DOHH2 (cell line): Measurements from ENCODE around the gene LRRC75A.

ENCODE experiments used
- H3F3A ChIP-seq: fragments of 200-600 bp; sonication (generic), shearing (Covaris generic); 2 replicates; pipeline ENCODE4 v1.6.0; 2016; ENCODE audit warnings: antibody characterized with exemption, mild to moderate bottlenecking; ENCODE audit not compliant: control insufficient read depth, insufficient read depth
- H3K27ac ChIP-seq: fragments of 200-600 bp; sonication (generic); 2 replicates; pipeline ENCODE4 v1.5.1; 2014; ENCODE audit warnings: low read depth, mild to moderate bottlenecking, low read length, moderate library complexity
- H3K27me3 ChIP-seq: fragments of 200-600 bp; sonication (generic); 2 replicates; pipeline ENCODE4 v1.6.1; 2014; ENCODE audit warnings: mild to moderate bottlenecking, low read length, mixed read lengths; ENCODE audit not compliant: control insufficient read depth
- H3K36me3 ChIP-seq: fragments of 200-600 bp; sonication (generic); 2 replicates; pipeline ENCODE4 v1.6.1; 2014; ENCODE audit warnings: mild to moderate bottlenecking, low read length, moderate library complexity, mixed read lengths; ENCODE audit not compliant: control insufficient read depth
- H3K4me1 ChIP-seq: fragments of 200-600 bp; sonication (generic); 2 replicates; pipeline ENCODE4 v1.6.1; 2014; ENCODE audit warnings: mild to moderate bottlenecking, low read length, mixed read lengths; ENCODE audit not compliant: control insufficient read depth
- H3K4me2 ChIP-seq: fragments of 200-600 bp; sonication (generic); 2 replicates; pipeline ENCODE4 v1.6.0; 2014; ENCODE audit warnings: mild to moderate bottlenecking, low read length, moderate library complexity
- H3K4me3 ChIP-seq: fragments of 200-600 bp; sonication (generic); 2 replicates; pipeline ENCODE4 v1.5.1; 2014; ENCODE audit warnings: mild to moderate bottlenecking, low read length, mixed read lengths
- H3K79me2 ChIP-seq: fragments of 200-600 bp; sonication (generic); 2 replicates; pipeline ENCODE4 v1.6.1; 2014; ENCODE audit warnings: mild to moderate bottlenecking, low read length, mixed read lengths; ENCODE audit not compliant: control insufficient read depth
- H3K9me2 ChIP-seq: fragments of 200-600 bp; sonication (generic); replicated peaks from 2 replicates; pipeline ENCODE4 v1.6.1; 2014; ENCODE audit warnings: mild to moderate bottlenecking, low read length, mixed read lengths; ENCODE audit not compliant: control insufficient read depth
- H3K9me3 ChIP-seq: fragments of 200-600 bp; sonication (generic); 2 replicates; pipeline ENCODE4 v1.6.1; 2014; ENCODE audit warnings: antibody characterized with exemption, low read length, mixed read lengths; ENCODE audit not compliant: control insufficient read depth, insufficient read depth
- H4K20me1 ChIP-seq: fragments of 200-600 bp; sonication (generic); 2 replicates; pipeline ENCODE4 v1.6.0; 2014; ENCODE audit warnings: low read depth, mild to moderate bottlenecking, antibody characterized with exemption, low read length, moderate library complexity; ENCODE audit not compliant: control insufficient read depth, insufficient read depth
- EZH2phosphoT487 ChIP-seq: fragments of 200-600 bp; sonication (generic); IDR thresholded peaks from 2 replicates; pipeline ENCODE4 v1.6.1; 2017; ENCODE audit warnings: borderline replicate concordance, mild to moderate bottlenecking, antibody characterized with exemption, low read length, moderate library complexity, mixed read lengths
- TF ChIP-seq, protein P1 (sequence below): fragments of 200-600 bp; sonication (generic); IDR thresholded peaks from one replicate; pipeline ENCODE4 v1.5.1; 2014; ENCODE audit warnings: antibody characterized with exemption, mild to moderate bottlenecking, low read depth, low read length; ENCODE audit not compliant: poor library complexity, severe bottlenecking

LRRC75A gene

GRCh38 chr17:16488186-16488967 is 3.6 kb downstream of the LRRC75A start:
- no peaks in the 10 kb centered on the region for H3K9me2 ChIP-seq
- no peaks in the 10 kb centered on the region for H3K79me2 ChIP-seq
- H4K20me1 ChIP-seq = no peaks in the 10 kb centered on the region
- no peak overlapping the region for H3K27ac ChIP-seq
- peaks cover 46% of the 10 kb centered on the region for H3K27me3 ChIP-seq
- no peaks in the 10 kb centered on the region for H3K36me3 ChIP-seq
- H3K4me1 ChIP-seq = peaks cover 2% of the 10 kb centered on the region; the same call in 1 of the 2 replicates
- no peaks in the 10 kb centered on the region for H3F3A ChIP-seq
- no peak overlapping the region for H3K4me3 ChIP-seq
- H3K9me3 ChIP-seq = no peaks in the 10 kb centered on the region
- no peak overlapping the region for H3K4me2 ChIP-seq
- no peak for TF ChIP-seq EZH2phosphoT487
- TF ChIP-seq, protein P1, sequence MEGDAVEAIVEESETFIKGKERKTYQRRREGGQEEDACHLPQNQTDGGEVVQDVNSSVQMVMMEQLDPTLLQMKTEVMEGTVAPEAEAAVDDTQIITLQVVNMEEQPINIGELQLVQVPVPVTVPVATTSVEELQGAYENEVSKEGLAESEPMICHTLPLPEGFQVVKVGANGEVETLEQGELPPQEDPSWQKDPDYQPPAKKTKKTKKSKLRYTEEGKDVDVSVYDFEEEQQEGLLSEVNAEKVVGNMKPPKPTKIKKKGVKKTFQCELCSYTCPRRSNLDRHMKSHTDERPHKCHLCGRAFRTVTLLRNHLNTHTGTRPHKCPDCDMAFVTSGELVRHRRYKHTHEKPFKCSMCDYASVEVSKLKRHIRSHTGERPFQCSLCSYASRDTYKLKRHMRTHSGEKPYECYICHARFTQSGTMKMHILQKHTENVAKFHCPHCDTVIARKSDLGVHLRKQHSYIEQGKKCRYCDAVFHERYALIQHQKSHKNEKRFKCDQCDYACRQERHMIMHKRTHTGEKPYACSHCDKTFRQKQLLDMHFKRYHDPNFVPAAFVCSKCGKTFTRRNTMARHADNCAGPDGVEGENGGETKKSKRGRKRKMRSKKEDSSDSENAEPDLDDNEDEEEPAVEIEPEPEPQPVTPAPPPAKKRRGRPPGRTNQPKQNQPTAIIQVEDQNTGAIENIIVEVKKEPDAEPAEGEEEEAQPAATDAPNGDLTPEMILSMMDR = no peak

DNA sequence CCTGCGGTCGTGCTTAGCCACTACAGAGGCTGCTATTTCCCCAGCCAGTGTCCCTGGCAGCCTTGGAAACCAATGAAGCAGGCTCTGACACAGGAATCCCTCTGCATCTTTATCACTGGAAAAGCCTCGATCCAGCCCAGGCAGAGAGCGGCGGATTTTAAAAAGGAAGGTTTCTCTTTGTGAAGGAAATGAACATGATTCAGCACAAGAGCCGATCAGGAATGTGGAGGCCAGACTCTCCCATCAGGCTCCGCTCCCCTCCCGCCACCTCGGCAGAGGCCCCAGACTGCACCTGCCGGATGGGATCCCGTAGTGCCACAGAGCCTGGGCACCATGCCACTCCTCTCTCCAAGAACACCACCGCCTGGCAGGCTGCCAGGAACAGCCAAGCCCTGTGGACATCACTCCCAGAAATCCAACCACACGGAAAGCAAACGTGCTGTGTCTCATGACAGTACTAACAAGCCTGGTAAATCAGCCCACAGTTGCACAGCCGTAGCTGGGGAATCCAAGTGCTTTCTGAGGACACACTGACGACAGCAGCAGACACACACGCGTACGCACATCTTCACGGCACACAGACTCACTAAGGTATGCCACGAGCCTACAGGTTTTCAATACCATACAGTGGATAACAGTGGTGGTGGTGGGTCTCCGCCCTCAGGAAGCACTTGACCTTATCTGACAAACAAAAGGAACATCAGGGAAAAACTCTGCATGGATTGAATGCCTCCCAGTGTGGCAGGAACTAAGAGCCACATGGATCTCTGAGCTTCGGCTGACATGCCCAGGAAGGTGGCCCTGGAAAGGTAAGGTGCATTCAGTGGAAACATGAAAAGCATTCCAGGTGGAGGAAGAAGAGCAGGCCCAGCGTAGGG is 5.4 kb downstream of the LRRC75A start:
- no peaks in the 10 kb centered on the region for H4K20me1 ChIP-seq
- no peak overlapping the region for H3K4me3 ChIP-seq
- no peak overlapping the region for H3K4me2 ChIP-seq
- H3K9me3 ChIP-seq = no peaks in the 10 kb centered on the region
- no peaks in the 10 kb centered on the region for H3K4me1 ChIP-seq
- H3K27ac ChIP-seq = no peak overlapping the region
- H3K79me2 ChIP-seq = no peaks in the 10 kb centered on the region
- no peaks in the 10 kb centered on the region for H3K9me2 ChIP-seq
- no peaks in the 10 kb centered on the region for H3F3A ChIP-seq
- H3K36me3 ChIP-seq = no peaks in the 10 kb centered on the region
- no peak for TF ChIP-seq EZH2phosphoT487
- TF ChIP-seq, protein P1 = no peak
- H3K27me3 ChIP-seq = peaks cover 33% of the 10 kb centered on the region

- H3K4me1 ChIP-seq = no peaks in the 10 kb centered on the region
These were observed 7.4 kb downstream of the LRRC75A start for GRCh38 chr17:16484445-16485175.

More at GRCh38 chr17:16484445-16485175, 7.4 kb downstream of the LRRC75A start:
- Histone ChIP-seq H3K27me3 (peaks cover 16% of the 10 kb centered on the region; the same call in 1 of the 2 replicates), H3F3A (no peaks in the 10 kb centered on the region), H3K9me3 (no peaks in the 10 kb centered on the region), H3K4me3 (no peak overlapping the region), H3K27ac (no peak overlapping the region), H4K20me1 (no peaks in the 10 kb centered on the region), H3K36me3 (no peaks in the 10 kb centered on the region), H3K79me2 (no peaks in the 10 kb centered on the region), H3K4me2 (no peak overlapping the region), H3K9me2 (no peaks in the 10 kb centered on the region)
- TF ChIP-seq, protein P1 = no peak
- no peak for TF ChIP-seq EZH2phosphoT487
